ENCODE measurements around the gene KIF6.

The KIF6 gene

DNA sequence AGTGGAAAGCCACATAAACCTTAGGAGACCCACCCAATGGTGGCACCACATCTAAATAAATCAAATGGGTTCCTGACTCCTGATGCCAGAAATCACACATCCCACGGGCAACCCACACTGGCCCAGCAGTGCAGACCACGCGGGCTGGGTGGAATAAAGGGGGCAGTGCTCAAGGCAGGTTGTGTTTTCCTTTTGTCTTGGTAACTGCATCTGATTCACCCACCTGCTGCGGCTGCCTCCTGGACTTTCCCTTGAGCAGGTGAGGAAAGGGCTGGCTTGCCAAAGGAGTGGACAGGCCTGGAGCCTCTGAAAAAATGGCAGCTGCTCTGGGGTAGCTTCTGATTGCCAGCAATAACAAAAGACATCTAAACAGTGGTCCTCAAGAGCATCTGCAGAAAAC is 283.2 kb downstream of the KIF6 start:
- DNase-seq, result no peak

DNA sequence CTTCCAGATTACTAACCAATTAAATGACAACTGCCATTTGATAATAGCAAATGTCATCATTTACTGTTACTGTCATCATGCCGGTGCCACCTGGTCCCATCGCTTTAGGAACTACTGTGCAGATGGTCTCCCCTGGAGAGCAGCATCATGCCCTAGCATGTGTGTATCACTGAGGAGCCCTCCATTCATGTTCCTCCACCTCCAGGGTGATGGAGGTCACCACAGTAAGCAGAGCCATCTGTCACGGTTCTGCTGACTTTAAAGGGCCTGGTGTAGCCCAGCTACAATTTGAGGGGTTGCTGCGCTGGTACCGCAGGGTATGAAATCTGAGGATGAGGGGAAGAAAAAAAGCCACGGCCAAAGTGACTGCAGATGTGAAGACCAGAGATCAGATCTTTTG is 283.9 kb downstream of the KIF6 start:
- no peak for DNase-seq

DNA sequence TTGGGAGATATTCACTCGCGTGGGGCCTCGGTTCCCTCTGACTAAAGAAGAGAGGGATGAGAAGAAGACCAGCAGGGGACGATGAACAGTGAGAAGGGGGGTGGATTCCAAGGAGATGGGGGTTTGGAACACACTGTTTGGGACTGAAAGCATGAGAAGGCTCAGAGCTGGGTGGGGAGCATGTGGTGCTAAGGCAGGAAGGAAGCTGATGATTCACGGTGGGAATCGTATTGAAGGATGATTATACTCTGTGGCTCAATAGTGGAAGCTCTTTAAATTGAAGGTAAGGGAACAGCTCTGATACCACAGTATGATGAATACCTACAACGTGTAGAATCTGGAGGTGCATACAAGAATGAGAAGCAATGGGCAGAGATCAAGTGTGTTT is 285.2 kb downstream of the KIF6 start:
- no peak for DNase-seq

DNA sequence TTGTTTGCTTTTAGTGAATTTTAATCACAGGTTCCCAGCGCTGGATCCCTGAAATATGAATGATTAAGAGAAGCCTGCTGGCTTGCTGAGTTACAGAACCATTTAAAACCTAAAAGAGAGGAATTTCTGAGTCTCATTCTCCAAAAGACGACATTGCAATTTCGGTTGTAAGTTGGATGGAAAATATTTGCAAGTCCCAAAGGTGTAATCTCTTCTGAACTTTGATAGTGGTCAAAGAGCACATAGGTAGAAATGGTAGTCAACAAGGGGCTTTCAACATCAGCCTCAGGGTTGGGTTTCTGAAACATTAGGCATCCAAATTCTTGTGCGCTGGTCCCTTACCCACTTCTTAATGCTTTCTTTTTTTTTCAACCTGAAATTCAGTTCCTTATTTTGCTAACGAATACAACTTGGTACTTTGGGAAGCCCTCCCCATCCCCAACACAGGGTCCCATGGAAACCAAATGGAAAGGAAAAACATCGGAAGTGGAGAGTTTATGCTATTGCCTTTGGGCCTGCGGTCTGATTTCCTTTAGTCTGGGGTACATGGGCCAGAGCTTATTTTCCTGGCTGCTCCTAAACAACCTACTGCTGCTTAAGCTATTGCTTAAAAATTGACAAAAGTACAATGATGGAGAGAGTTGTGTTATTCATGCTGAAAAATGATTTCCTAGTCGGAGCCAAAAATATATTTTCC is 285.7 kb downstream of the KIF6 start:
- DNase-seq, result no peak

DNA sequence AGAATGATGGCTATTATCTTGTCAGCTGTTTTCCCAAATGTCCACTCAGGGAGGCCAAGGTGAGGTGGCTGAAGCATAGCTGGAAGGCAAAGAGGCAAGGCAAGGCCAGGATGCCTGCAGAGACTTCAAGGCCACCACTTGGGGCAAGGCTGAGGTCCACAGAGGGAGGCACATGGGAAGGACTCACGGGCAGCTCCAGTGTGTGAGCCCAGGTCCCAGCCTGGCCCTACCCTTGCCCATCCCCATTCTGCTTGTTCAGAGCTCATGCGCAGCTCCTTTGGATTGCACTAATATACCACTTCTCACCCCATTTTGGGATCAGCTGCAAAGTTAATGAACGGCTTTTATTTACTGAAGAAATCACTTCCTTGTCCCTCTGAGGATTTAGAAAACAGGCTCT is 291.6 kb downstream of the KIF6 start:
- DNase-seq, result no peak

DNA sequence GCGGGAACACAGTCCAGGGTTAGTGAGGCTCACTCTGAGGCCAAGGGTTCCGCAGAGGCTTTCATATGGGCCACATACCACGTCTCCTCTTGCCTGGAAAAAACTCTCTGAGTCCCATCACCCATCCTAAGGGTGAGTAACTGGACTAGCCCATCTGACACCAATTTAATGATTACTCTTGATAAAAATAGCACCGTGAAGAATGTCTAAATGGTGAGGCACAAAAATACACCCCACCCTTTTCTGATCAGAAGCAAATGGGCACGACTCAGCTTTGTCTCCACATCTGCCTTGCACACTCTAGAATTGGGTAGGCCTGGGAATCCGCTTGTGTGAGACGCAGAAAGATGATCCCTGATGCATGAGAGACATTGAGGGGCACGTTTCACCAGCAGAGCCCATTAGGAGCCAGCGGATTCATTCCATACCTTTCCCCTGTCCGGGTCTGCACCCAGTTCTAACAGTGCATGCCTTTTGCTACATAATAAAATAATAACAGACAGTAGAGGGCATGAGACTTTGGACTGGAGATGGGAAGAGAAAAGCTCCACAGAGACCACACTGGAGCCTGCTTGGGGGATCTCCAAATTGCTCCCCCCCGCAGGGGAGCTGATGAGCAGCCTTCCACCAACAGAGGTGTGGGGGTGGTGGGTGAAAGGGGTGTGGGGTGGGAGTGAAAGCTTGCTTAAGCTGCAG is 292.7 kb downstream of the KIF6 start:
- no peak for DNase-seq

DNA sequence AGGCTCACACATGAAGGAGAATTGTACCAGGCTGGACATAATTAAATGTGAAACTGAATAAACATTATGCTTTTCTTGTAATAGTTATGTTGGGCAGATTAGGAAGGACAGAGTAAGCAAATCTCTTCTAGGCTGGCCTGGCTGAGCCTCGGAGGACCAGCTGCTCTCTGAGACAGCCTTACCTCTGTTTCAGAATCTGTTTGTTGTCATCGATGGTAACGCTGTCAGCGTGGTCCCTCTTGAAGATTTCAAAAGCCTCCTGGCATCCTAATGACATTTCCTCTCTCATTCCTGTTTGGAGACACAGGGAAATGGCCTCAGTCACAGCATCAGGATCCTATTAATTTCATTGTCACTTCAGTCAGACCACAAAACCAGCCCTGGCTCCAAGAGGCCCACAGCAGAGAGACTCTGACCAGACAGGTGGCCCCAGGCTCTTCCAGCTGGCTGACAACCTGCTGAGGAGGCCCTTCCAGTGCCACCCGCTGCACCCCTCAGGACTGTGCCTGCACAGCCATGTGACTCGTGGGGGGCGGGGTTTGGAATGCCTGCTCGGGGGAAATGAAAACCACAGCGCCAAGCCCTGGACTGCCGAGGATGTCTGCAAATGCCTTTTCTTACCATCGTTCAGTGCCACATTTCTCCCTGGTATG is 294.2 kb downstream of the KIF6 start:
- no peak for DNase-seq

DNA sequence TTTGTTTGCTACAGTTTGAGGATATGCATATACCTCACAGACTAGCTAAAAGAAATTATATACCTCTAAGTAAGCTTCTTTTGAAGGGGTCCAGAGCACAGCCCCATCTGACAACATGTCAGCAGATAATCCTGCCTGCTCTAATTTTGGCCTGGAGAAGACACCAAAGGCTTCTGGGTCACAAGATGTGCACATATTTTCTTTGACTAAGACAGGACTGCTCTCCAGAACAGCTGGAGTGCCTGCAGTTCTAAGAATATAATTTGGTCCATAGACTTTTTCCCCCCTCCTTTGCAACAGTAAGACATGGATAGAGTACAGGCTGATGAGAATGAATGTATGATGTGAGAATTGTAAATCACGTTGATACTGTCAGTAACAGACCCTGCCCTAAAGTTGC is 294.8 kb downstream of the KIF6 start:
- no peak for DNase-seq

DNA sequence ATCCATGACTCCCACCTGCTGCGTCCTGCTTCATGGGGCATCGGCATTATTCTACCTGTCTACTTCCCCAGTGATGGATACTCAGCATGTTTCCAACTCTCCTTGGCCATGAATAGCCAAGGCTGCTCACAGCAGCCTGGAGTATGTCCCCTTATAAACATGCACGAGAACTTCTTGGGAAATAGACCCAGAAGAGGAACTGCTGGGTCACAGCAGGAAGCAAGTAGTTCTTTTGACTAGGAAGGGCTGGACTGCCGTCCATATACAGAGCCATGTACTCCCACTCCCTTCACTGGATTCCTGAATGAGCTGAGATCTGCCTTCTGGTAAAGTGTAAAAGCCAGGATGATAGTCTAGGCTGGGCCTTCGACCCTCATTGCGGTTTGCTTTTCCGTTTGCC is 296.4 kb downstream of the KIF6 start:
- DNase-seq, result no peak

DNA sequence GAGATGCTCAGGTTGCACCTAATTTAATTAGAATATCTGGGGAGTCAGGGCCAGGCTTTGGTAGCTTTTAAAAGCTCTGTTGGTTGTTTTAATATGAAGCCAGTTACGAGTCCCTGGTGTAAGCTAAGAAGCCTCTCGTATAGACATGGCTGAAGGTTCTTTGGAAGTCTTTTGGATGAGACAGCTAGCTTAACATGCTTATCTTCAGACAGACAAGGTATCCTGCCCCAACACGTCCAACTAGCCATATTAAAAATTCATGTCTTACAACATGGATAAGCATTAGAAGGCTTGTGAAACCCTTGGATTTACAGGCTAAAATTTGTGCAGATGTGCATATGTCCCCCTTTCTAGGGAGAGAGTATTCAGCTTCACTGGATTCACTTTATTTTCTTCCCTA is 297.1 kb downstream of the KIF6 start:
- no peak for DNase-seq

DNA sequence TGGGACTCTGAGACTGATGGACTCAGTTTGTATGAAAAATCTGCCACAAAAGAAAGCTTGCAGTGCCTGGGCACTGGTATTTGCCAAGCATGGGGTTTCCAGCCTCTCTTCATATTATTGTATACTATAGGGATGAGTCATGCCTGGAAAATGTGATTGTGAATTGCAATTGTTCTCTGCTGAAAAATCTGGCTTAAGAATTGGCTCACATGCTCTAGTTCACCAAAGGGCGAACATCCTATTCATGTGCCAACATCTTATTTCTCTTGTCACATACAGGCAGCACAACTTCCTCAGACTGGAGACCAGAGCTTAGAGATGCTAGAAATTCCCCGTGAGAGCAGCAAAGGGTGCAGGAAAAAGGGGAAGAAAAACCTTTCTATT is 299.1 kb downstream of the KIF6 start:
- no peak for DNase-seq

DNA sequence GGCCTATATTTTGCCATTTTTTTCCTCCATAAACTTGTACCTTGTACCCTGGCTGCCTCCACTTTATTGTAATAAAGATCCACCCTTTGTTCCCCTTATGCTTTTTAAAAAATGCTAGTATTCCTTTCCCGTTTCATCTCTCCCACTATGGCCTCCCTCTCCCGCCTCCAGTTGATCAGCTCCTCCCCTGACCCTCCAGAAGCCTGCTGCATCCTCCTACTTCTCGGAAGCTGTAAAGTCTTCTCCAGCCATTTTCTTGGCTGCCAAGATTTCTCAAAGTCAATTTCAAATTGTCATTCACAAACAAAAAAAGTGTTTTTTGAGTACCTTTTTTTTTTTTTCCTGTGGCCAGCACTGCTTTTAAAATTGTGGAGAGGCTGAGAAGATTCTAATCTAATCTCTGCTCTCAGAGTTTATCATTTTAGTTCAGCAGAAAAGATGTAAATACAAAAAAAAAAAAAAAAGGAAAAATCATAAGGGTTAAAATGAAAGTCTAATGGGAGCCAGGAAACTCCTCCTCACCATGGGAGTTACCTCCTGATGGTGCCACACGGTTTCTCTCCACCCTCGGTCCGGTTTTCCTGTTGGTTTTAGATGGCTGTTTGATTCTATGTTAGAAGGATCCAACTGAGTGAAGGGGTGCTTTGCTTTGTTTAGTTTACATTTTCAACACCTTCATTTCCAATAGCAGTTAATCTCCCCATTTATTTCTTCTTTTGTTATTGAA is 299.7 kb downstream of the KIF6 start:
- no peak for DNase-seq

DNA sequence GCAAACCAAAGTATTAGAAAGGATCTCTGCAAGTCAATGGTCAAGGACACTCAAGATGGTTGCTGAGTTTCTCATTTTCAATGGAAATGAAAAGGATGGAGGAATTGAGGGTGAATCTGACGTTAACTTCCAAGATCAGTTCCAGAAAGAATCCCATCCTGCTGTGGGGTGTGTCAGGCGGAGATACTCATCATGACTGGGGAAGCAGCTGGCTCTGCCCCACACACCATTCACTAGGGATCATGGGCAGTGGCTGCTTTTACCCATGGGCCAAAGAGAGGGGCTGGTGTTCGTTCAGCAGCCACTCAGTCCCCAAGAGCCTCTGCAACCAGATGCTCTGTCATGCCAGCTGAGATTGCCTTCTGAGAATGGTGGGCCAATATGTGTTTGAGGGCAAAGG is 300.4 kb downstream of the KIF6 start:
- no peak for DNase-seq

DNA sequence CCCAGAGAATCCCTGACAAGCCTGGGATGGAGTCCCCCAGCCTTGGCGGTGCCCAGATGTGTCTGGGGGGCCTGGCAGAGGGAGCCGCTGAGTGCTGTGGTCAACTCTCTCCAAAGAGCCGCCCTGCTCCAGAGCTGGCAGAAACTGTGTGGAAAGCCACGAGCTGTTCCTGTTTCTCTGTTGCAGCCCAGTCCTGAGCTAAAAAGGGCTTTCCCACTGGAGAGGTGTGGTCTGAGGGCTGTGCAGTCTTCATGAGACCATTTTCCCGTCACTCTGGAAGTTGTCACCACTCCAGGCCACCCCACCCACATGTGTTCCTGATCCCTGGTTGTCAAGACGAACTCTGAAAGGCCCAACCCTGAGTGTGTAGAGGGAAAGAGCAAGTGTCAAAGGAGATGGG is 303.0 kb downstream of the KIF6 start:
- no peak for DNase-seq

DNA sequence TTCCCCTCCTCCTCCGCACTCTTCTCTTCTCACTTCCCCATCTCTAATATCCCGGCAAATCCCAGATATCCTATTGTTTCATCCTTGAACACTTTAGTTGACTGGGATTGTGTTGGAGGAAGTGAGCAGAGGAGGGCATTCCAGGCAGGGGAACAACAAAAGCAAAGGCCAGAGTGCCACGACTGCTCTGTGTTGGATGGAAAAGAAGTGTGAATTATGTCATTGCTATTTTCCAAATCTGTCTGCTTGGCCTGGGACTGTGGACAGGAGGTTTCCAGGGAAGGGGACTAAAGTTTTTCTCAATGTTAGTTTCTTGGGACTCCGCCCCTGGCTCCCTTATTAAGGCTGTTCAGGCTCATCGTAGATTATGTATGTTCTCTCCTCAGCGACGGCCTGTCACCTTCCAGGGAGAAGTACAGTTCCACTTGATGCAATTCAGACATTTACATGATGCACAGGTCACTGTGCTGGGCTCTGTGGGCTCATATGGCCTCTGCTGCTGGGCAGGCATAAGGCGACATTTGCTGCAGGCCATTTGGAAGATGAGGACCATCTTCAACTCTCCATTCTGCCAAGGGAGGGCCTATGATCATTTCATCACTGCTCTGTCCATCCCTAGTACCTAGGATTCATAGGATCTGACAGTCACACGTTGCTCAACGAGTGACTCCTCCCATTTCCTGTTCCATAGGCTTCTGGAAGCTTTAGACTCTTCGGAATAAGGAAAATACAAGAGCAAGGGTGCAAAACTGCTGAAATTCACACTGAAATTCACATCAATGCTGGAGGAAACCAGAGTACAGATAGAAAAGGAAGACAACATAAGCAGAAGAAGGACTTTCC is 303.6 kb downstream of the KIF6 start:
- no peak for DNase-seq

DNA sequence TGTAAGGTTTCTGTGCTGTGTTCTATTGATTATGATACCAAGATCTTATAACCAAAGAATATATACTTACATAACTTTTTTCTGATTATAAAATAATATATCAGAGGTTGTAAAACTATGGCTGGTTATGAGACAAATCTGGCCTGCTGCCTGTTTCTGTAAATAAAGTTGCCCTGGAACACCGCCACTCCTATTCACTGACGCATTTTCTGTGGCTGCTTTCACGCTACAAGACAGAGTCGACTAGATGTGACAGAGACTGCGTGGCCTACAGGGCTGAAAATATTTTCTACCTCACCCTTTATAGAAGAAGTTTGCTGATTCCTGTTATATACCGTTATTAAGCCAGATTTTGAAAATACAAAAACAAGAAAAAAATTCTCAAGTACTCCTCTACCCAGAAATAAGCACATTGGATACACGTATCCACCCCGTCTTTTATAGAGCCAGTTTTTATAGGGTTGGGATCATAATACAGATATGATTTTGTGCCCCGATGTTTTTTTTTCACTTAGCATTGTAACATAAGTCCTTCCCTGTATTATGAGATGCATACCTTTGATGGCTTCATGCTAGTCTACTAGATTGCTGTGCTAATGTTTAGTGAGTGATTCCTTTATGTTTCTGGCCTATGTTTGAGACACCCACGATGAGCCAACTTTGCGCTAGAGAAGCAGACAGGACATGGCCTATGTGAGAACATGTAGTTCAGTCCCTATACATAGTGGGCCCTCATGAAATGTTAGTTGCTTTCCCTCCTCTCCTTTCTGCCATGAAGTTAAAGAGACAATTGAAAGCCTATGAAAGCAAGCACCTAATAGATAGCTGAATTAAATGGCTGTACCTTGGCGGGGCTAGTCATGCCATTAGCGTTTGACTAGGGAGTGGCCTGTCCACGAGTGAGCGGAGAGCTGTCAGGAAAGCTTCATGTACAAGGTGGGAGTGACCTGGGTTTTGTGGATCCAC is 304.6 kb downstream of the KIF6 start:
- DNase-seq, result no peak

DNA sequence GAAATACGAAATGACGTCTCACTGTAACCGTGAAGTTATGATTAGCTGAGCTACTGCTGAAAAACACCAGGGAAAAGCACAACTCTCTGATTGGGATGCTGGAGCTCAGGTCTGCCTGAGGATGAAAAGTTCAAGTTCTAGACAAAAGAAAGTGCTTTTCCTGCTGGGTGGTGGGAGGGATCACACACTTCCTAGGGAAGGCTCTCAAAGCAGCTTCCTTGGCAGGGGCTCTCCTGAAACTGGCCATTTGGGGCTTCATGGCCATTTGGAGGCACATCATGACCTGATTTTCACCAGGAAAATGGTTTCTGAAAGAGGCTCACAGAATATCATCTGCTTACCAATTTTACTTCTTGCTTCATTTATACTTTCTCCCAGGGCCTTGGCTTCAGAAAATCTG is 305.6 kb downstream of the KIF6 start:
- DNase-seq, result no peak

DNA sequence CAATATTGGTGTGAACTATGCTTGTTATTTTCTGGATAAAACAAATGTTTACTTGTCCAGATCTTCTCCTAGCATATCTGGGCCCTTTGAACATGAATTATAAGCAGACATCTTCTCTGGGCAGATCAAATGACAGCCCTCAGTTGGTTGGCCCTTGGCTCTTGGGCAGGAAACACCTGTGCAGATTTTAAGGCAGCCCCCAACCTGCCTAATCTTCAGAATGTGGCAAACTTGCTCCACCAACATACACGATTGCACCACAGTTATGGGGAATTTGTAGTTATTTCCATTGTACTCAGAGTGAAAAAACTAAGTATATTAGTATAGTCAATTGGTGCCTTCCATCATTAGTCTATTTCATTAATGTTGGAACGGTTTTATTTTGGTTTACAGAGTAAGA is 307.8 kb downstream of the KIF6 start:
- no peak for DNase-seq

DNA sequence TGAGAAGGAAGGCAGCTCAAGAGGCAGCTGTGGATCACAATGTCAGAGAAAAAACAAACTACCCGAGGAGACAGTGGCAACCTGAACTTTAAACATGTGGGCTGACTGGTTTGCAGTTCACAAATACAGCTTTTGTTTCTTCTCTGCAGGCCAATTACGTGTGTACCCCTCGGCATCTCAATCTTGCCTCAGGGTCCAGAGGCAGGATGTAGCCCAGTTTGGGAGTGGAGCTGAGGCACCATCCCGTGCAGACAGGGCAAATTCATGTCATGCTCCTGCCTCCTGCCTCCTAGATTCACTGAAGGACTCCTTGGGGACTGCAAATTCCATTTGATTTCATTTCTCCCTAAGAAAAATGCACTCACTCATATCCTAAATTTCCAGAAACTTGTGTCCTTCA is 308.5 kb downstream of the KIF6 start:
- no peak for DNase-seq

DNA sequence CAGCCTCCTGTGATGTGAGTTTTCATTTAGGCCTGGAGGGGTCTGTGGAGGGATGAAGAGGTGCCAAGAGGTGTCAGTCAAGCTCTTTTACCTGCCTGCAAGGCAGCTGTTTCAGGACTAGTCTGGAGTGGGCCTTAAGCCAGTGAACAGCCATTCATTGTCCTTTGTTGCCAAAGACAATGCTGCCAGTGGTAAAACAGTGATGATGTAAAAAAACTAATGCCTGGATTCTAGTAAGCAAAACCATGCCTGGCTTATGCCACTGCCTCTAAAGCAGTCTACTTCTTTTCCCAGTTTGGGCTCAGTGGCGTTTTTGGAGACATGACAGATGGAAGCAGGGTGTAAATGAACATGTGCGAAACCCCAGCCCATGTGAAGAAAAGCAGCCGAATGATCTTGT is 309.2 kb downstream of the KIF6 start:
- DNase-seq, result no peak

DNA sequence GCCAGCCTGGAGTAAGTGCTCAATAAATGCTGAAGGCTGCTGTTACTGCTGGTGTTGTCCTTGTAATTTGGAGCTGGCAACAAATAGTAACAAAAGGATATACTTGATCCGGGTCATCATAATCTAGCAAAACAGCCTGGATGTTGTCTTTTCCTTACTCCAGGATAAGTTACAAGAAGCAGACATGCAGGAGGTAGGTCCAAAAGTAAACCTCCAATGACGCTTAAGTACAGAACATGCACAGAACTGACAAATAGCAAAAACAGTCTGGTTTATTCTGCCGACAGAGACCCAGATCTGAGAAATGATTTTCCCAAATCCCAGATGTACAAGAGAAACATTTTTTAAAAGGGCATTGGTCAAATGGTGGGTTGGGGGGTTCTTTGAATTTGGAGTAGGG is 309.7 kb downstream of the KIF6 start:
- DNase-seq, result no peak

DNA sequence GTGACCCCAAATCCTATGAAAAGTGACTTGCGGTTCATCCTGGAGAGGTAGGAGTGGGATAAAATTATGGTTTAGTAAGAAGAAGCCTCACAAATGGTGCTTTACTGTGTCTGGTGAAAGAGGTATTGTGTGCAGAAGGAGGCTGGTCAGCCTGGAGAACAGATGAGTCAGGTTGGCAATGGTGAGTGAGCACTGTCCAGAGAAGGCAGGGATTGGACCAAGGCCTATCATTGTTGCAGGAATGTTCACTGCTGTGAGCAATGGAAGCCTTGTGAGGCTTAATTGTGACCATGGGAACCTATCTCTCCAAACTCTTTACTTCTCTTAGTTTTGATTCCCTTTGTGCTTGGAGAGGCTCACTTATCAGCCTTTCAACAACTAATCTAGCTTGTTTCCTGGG is 313.7 kb downstream of the KIF6 start:
- no peak for DNase-seq
